ENCODE results near the gene ATG9B.
"Not testable (repeated sequence)": the region's sequence is repeated elsewhere in the genome, so short reads cannot be mapped to it uniquely, and the experiment has no call there.

The ATG9B gene

GRCh38 chr7:151043959-151044358, 19.7 kb upstream of the ATG9B start (continued):
- TF ChIP-seq TSHZ1 (tag by site-specific recombination; IDR thresholded peaks at IDR 0.05; ENCODE audit: borderline replicate concordance) (no peak), KLF17 (tag by site-specific recombination; IDR thresholded peaks at IDR 0.05) (no peak), ATF2 (tag by site-specific recombination; IDR thresholded peaks at IDR 0.05; ENCODE audit: low read depth) (no peak)

GRCh38 chr7:151043449-151043848, 19.2 kb upstream of the ATG9B start:
- peaks cover 0 to 36% of the 10 kb centered on the region in 2 experiments; a peak in 1 of 3 replicates for H3K36me3 ChIP-seq (ENCODE audit: control insufficient read depth in 2 of 2, insufficient read depth in 1 of 2, low read length in 2 of 2)
- H3K4me1 ChIP-seq (ENCODE audit: control insufficient read depth, insufficient read depth, low read length); H3K4me3 ChIP-seq (ENCODE audit: low read depth, low read length); CTCF ChIA-PET; H3K27ac ChIP-seq (ENCODE audit: extremely low read depth, low read depth, low read length); H3K9me3 ChIP-seq (ENCODE audit: control insufficient read depth, insufficient read depth, low read depth, low read length): not testable (repeated sequence)
- POLR2A ChIA-PET: interaction anchor here (0.6 kb wide), 1 partner anchor 14 kb away, joined by 3 read pairs; no protein-coding TSS in a partner anchor

GRCh38 chr7:151040616-151041375, 16.5 kb upstream of the ATG9B start:
- peaks cover 6% of the 10 kb centered on the region for H3K4me1 ChIP-seq (ENCODE audit: control insufficient read depth, insufficient read depth, low read length)
- ChIA-PET CTCF (interaction anchor here (1.9 to 2.9 kb wide), 2 partner anchors 22 to 23 kb away, joined by 4 to 15 read pairs; no protein-coding TSS in a partner anchor), POLR2A (no interaction called here)
- no peak for TF ChIP-seq ZNF239 (tag by site-specific recombination; IDR thresholded peaks at IDR 0.05)
- no peak for TF ChIP-seq ZNF449 (tag by site-specific recombination; IDR thresholded peaks at IDR 0.05)
- no peak for TF ChIP-seq ZNF146 (tag by site-specific recombination; IDR thresholded peaks at IDR 0.05)
- no peak for TF ChIP-seq ZNF701 (tag by site-specific recombination; IDR thresholded peaks at IDR 0.05)
- no peak for TF ChIP-seq ZNF26 (tag by site-specific recombination; IDR thresholded peaks at IDR 0.05)
- TF ChIP-seq ZNF623 (tag by site-specific recombination; IDR thresholded peaks at IDR 0.05): no peak
- TF ChIP-seq GLIS2 (tag by site-specific recombination; IDR thresholded peaks at IDR 0.05): no peak; the same call in 1 of the 2 replicates
- no peak for TF ChIP-seq HOXC10 (CRISPR knock-in tag; IDR thresholded peaks at IDR 0.05)
- TF ChIP-seq BCL6B (tag by site-specific recombination; IDR thresholded peaks at IDR 0.05): no peak
- TF ChIP-seq ZNF148 (tag by site-specific recombination; IDR thresholded peaks at IDR 0.05; ENCODE audit: borderline replicate concordance): no peak
- TF ChIP-seq SETDB1 (IDR thresholded peaks at IDR 0.05; ENCODE audit: insufficient read length, low read length): no peak
- no peak for TF ChIP-seq MYNN (tag by site-specific recombination; IDR thresholded peaks at IDR 0.05; ENCODE audit: borderline replicate concordance)
- no peaks in the 10 kb centered on the region for H3K9me3 ChIP-seq (ENCODE audit: control insufficient read depth, insufficient read depth, low read depth, low read length)
- H3K36me3 ChIP-seq (ENCODE audit: control insufficient read depth in 2 of 2, insufficient read depth in 1 of 2, low read length in 2 of 2): peaks cover 0 to 49% of the 10 kb centered on the region in 2 experiments; a peak in 1 of 3 replicates
- no peak overlapping the region for H3K27ac ChIP-seq (ENCODE audit: extremely low read depth, low read depth, low read length)
- no peak overlapping the region for H3K4me3 ChIP-seq (ENCODE audit: low read depth, low read length)

All from HEK293 (cell line).